WTC11 (cell line): ENCODE data around the gene COL25A1.

Experiments used
- ARID4B ChIP-seq: sonication (generic); formaldehyde crosslinking; IDR thresholded peaks from 2 replicates; pipeline ENCODE4 v1.8.0; 2023; ENCODE audit warnings: missing genetic modification reagents, mild to moderate bottlenecking, borderline replicate concordance
- CBFB ChIP-seq: sonication (generic); formaldehyde crosslinking; IDR thresholded peaks from 2 replicates; pipeline ENCODE4 v1.8.1; 2022; ENCODE audit warnings: mild to moderate bottlenecking, low read depth, missing genetic modification reagents
- CREM ChIP-seq: sonication (generic); formaldehyde crosslinking; IDR thresholded peaks from 2 replicates; pipeline ENCODE4 v1.8.1; 2022; ENCODE audit warnings: mild to moderate bottlenecking, missing genetic modification reagents, moderate library complexity
- E2F1 ChIP-seq: sonication (generic); formaldehyde crosslinking; IDR thresholded peaks from 2 replicates; pipeline ENCODE4 v1.8.0; 2022; ENCODE audit warnings: mild to moderate bottlenecking, missing genetic modification reagents
- FOXJ3 ChIP-seq: sonication (generic); formaldehyde crosslinking; IDR thresholded peaks from 2 replicates; pipeline ENCODE4 v1.9.0; 2021; ENCODE audit warnings: missing genetic modification reagents, mild to moderate bottlenecking, borderline replicate concordance
- FOXK1 ChIP-seq: sonication (generic); formaldehyde crosslinking; IDR thresholded peaks from 2 replicates; pipeline ENCODE4 v1.8.0; 2022; ENCODE audit warnings: mild to moderate bottlenecking, moderate library complexity, missing genetic modification reagents
- TP53 ChIP-seq: sonication (generic); formaldehyde crosslinking; IDR thresholded peaks from 2 replicates; pipeline ENCODE4 v1.8.1; 2023; ENCODE audit warnings: mild to moderate bottlenecking, missing genetic modification reagents
- USF1 ChIP-seq: sonication (generic); formaldehyde crosslinking; IDR thresholded peaks from 2 replicates; pipeline ENCODE4 v1.8.0; 2022; ENCODE audit warnings: mild to moderate bottlenecking, missing genetic modification reagents
- TF ChIP-seq, protein P1 (sequence below): sonication (generic); formaldehyde crosslinking; IDR thresholded peaks from 2 replicates; pipeline ENCODE4 v1.8.0; 2023; ENCODE audit warnings: missing genetic modification reagents
- TF ChIP-seq, protein P2 (sequence below): fragments of 200-600 bp; IDR thresholded peaks from 2 replicates; pipeline ENCODE4 v1.8.0; 2022; ENCODE audit warnings: antibody characterized with exemption
- TF ChIP-seq, protein P3 (sequence below): sonication (generic); formaldehyde crosslinking; conservative IDR thresholded peaks from 2 replicates; pipeline ENCODE4 v1.8.1; 2023; ENCODE audit warnings: mild to moderate bottlenecking, low read depth, missing genetic modification reagents, moderate library complexity
- TF ChIP-seq, protein P4 (sequence below): sonication (generic); formaldehyde crosslinking; IDR thresholded peaks from 2 replicates; pipeline ENCODE4 v1.8.0; 2022; ENCODE audit warnings: mild to moderate bottlenecking, missing genetic modification reagents

- TF ChIP-seq E2F1 (no peak), ARID4B (CRISPR knock-in tag) (no peak), FOXK1 (CRISPR knock-in tag) (no peak), CBFB (CRISPR knock-in tag) (no peak), FOXJ3 (CRISPR knock-in tag) (no peak), TP53 (CRISPR knock-in tag) (no peak), USF1 (CRISPR knock-in tag) (no peak), CREM (no peak)
- TF ChIP-seq, protein P1, sequence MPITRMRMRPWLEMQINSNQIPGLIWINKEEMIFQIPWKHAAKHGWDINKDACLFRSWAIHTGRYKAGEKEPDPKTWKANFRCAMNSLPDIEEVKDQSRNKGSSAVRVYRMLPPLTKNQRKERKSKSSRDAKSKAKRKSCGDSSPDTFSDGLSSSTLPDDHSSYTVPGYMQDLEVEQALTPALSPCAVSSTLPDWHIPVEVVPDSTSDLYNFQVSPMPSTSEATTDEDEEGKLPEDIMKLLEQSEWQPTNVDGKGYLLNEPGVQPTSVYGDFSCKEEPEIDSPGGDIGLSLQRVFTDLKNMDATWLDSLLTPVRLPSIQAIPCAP (CRISPR knock-in tag), result no peak
- TF ChIP-seq, protein P2, sequence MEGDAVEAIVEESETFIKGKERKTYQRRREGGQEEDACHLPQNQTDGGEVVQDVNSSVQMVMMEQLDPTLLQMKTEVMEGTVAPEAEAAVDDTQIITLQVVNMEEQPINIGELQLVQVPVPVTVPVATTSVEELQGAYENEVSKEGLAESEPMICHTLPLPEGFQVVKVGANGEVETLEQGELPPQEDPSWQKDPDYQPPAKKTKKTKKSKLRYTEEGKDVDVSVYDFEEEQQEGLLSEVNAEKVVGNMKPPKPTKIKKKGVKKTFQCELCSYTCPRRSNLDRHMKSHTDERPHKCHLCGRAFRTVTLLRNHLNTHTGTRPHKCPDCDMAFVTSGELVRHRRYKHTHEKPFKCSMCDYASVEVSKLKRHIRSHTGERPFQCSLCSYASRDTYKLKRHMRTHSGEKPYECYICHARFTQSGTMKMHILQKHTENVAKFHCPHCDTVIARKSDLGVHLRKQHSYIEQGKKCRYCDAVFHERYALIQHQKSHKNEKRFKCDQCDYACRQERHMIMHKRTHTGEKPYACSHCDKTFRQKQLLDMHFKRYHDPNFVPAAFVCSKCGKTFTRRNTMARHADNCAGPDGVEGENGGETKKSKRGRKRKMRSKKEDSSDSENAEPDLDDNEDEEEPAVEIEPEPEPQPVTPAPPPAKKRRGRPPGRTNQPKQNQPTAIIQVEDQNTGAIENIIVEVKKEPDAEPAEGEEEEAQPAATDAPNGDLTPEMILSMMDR, result no peak
- TF ChIP-seq, protein P3, sequence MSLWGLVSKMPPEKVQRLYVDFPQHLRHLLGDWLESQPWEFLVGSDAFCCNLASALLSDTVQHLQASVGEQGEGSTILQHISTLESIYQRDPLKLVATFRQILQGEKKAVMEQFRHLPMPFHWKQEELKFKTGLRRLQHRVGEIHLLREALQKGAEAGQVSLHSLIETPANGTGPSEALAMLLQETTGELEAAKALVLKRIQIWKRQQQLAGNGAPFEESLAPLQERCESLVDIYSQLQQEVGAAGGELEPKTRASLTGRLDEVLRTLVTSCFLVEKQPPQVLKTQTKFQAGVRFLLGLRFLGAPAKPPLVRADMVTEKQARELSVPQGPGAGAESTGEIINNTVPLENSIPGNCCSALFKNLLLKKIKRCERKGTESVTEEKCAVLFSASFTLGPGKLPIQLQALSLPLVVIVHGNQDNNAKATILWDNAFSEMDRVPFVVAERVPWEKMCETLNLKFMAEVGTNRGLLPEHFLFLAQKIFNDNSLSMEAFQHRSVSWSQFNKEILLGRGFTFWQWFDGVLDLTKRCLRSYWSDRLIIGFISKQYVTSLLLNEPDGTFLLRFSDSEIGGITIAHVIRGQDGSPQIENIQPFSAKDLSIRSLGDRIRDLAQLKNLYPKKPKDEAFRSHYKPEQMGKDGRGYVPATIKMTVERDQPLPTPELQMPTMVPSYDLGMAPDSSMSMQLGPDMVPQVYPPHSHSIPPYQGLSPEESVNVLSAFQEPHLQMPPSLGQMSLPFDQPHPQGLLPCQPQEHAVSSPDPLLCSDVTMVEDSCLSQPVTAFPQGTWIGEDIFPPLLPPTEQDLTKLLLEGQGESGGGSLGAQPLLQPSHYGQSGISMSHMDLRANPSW, result no peak
- TF ChIP-seq, protein P4, sequence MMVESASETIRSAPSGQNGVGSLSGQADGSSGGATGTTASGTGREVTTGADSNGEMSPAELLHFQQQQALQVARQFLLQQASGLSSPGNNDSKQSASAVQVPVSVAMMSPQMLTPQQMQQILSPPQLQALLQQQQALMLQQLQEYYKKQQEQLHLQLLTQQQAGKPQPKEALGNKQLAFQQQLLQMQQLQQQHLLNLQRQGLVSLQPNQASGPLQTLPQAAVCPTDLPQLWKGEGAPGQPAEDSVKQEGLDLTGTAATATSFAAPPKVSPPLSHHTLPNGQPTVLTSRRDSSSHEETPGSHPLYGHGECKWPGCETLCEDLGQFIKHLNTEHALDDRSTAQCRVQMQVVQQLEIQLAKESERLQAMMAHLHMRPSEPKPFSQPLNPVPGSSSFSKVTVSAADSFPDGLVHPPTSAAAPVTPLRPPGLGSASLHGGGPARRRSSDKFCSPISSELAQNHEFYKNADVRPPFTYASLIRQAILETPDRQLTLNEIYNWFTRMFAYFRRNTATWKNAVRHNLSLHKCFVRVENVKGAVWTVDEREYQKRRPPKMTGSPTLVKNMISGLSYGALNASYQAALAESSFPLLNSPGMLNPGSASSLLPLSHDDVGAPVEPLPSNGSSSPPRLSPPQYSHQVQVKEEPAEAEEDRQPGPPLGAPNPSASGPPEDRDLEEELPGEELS (CRISPR knock-in tag), result no peak
Observed at GRCh38 chr4:109207061-109207460, 95.4 kb downstream of the COL25A1 start.
